ENCODE results near the gene GPR183.

The GPR183 gene

GRCh38 chr13:99331881-99332293 is 24.7 kb upstream of the GPR183 start:
- H3K4me3 ChIP-seq (ENCODE audit: low read depth, low read length): no peak overlapping the region
- no peak for DNase-seq (ENCODE audit: low read depth)
- in situ Hi-C loops (cut with HindIII; ENCODE audit: low sequenced_read_pairs): no loop called here
- TF ChIP-seq, protein P1, sequence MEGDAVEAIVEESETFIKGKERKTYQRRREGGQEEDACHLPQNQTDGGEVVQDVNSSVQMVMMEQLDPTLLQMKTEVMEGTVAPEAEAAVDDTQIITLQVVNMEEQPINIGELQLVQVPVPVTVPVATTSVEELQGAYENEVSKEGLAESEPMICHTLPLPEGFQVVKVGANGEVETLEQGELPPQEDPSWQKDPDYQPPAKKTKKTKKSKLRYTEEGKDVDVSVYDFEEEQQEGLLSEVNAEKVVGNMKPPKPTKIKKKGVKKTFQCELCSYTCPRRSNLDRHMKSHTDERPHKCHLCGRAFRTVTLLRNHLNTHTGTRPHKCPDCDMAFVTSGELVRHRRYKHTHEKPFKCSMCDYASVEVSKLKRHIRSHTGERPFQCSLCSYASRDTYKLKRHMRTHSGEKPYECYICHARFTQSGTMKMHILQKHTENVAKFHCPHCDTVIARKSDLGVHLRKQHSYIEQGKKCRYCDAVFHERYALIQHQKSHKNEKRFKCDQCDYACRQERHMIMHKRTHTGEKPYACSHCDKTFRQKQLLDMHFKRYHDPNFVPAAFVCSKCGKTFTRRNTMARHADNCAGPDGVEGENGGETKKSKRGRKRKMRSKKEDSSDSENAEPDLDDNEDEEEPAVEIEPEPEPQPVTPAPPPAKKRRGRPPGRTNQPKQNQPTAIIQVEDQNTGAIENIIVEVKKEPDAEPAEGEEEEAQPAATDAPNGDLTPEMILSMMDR (IDR thresholded peaks at IDR 0.05; ENCODE audit: low read depth, low read length, missing control alignments): no peak

DNA sequence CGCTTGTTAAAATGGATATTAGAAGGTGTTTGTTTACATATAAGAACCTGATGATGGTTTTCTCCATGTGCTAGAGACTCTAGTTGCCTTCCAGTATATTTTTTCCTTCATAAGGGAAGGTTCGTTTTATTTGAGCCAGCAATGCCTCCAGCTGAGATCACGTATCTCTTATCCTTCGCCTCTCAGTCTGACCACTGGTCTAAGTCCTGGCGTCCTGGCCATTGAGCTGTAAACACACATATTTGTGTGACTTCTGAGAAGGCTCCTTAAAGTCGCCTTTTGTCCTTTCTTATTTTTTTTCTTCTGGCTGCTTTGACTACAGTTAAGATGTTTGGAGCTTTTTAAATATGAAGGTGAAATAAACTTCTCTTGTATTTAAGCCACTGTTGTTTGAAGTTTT is 23.7 kb upstream of the GPR183 start:
- DNase-seq (ENCODE audit: low read depth): no peak
- in situ Hi-C loops (cut with HindIII; ENCODE audit: low sequenced_read_pairs): no loop called here
- TF ChIP-seq, protein P1 (IDR thresholded peaks at IDR 0.05; ENCODE audit: low read depth, low read length, missing control alignments): no peak
- no peak overlapping the region for H3K4me3 ChIP-seq (ENCODE audit: low read depth, low read length)

DNA sequence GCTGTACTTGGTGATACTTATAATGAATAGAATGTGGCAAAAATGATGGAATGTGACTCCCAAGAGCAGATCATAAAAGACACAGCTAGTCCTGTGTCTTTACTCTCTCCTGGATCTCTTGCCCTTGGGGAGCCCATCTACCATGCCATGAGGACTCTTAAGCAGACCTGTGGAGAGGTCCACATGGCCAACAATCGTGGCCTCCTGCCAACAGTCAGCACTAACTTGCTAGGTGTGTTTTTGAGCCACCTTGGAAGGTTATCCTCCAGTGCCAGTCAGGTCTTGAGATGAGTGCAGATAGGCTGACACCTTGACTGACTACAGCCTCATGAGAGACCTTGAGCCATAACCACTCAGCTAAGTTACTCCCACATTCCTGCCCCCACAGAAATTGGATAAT is 22.3 kb upstream of the GPR183 start:
- TF ChIP-seq, protein P1 (IDR thresholded peaks at IDR 0.05; ENCODE audit: low read depth, low read length, missing control alignments): no peak
- in situ Hi-C loops (cut with HindIII; ENCODE audit: low sequenced_read_pairs): no loop called here
- DNase-seq (ENCODE audit: low read depth): no peak

GRCh38 chr13:99327761-99328160 is 20.6 kb upstream of the GPR183 start:
- no peak overlapping the region for H3K4me3 ChIP-seq (ENCODE audit: low read depth, low read length)
- DNase-seq (ENCODE audit: low read depth): no peak
- in situ Hi-C loops (cut with HindIII; ENCODE audit: low sequenced_read_pairs): no loop called here
- TF ChIP-seq, protein P1 (IDR thresholded peaks at IDR 0.05; ENCODE audit: low read depth, low read length, missing control alignments): no peak

More for the DNA sequence above, 22.3 kb upstream of the GPR183 start:
- H3K4me3 ChIP-seq (ENCODE audit: low read depth, low read length): no peak overlapping the region

DNA sequence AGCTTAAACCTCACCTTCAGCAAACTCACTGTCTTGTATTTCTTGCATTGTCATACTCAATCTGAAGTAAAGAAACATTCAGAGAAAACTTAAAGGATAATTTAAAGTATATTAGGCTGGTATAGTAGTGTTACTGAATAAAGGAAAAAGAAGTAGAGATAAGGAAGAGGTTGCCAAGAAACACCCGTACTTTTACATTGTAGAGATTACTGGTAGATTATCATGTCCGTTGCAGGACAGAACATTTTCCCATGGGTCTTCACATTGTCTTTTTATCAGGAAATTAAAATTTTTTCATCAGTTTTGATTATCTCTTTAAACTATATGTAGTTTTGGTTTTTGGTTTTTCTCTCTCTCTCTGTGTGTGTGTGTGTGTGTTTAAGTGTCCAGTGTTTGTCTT is 19.9 kb upstream of the GPR183 start:
- no peak overlapping the region for H3K4me3 ChIP-seq (ENCODE audit: low read depth, low read length)
- in situ Hi-C loops (cut with HindIII; ENCODE audit: low sequenced_read_pairs): no loop called here
- no peak for DNase-seq (ENCODE audit: low read depth)
- TF ChIP-seq, protein P1 (IDR thresholded peaks at IDR 0.05; ENCODE audit: low read depth, low read length, missing control alignments): no peak

DNA sequence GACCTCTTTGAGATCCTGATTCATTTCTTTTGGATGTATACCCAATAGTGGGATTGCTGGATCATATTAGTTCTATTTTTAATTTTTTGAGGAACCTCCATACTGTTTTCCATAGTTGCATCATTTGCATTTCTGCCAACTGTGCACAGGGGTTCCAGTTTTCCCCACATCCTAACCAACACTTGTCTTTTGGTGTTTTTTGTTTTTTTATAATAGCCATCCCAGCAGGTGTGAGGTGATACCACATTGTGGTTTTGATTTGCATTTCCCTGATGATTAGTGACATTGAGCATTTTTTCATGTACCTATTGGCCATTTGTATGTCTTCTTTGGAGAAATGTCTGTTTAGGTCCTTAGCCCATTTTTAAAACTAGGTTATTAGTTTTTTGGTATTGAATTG is 18.8 kb upstream of the GPR183 start:
- in situ Hi-C loops (cut with HindIII; ENCODE audit: low sequenced_read_pairs): no loop called here
- TF ChIP-seq, protein P1 (IDR thresholded peaks at IDR 0.05; ENCODE audit: low read depth, low read length, missing control alignments): no peak
- DNase-seq (ENCODE audit: low read depth): no peak
- no peak overlapping the region for H3K4me3 ChIP-seq (ENCODE audit: low read depth, low read length)

DNA sequence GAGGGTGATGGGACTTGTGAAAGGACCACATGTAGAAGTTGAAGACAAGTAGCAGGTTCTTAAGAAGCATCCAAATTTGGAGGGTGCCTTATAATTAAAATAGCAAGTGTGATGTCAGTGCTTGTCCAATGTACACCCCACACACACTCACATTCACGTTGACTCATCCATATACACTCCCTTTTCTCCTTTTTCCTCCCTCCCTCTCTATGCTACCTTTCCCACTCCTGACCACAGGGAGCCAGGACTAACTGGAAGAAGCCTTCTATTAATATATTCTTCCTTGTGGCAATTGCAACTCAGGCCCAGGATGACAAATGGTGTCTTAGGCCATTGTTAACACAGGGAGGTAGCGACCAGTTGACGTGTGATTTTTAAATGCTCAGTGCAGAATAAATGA is 16.3 kb upstream of the GPR183 start:
- H3K4me3 ChIP-seq (ENCODE audit: low read depth, low read length): no peak overlapping the region
- no peak for DNase-seq (ENCODE audit: low read depth)
- TF ChIP-seq, protein P1 (IDR thresholded peaks at IDR 0.05; ENCODE audit: low read depth, low read length, missing control alignments): no peak
- in situ Hi-C loops (cut with HindIII; ENCODE audit: low sequenced_read_pairs): no loop called here
